Measurements from ENCODE around the gene XYLT2. TPM values are rescaled to one million over a fixed set of nuclear protein-coding genes. Genes with fewer than 3 reads are reported as not detected.
A peak's percentile ranks its signal among the peaks of the same experiment; 100 is the strongest.

Gene XYLT2
- total and polyA plus RNA-seq, 10 of the 15 experiments (the other 5 are each of a cell fraction or from before 2014, with no cell fraction given): 0.82 to 20.6 (median 13.0) TPM

DNA sequence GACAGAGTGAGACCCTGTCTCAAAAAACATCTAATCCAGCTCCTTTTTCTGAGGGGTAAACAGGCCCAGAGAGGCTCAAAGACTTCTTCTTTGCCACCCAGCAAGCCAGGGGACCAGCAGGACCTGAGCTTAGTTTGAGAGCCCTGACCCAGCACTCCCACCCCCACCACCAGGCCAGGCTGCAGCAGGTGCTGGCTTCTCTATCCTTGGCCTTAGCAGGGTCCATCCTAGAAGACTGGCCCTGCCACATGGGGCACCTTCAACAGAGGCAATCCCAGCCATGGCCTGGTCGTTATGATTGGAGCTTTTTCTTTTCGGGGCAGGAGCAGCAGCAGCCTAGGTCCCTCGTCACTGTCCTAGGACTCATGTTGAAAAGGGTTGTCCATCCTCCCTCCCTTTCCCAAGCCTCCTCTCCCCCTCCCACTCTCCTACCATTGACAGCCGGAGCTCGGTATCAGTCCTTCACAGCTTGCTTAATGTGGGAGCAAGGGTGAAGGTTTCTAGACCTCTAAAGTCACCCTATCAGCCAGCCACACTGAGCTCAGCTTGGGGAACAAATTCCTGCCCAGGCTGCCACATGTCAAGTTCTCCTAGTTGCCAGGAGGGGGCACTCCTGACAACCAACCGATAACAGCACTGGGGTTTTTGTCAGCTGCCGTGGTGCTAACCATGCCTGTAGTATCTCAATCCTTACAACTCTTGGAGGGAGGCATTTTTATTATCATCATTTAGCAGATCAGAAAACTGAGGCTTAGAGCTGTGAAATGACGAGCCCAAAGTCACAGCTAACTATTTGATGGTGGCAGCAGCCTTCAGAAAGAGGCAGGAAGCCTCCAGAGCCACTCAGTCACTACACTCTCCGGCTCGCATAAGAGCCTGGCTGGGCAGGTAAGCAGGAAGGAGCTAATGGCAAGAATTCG lies 15.9 kb downstream of the XYLT2 start (continued):
- TF ChIP-seq, protein P1, sequence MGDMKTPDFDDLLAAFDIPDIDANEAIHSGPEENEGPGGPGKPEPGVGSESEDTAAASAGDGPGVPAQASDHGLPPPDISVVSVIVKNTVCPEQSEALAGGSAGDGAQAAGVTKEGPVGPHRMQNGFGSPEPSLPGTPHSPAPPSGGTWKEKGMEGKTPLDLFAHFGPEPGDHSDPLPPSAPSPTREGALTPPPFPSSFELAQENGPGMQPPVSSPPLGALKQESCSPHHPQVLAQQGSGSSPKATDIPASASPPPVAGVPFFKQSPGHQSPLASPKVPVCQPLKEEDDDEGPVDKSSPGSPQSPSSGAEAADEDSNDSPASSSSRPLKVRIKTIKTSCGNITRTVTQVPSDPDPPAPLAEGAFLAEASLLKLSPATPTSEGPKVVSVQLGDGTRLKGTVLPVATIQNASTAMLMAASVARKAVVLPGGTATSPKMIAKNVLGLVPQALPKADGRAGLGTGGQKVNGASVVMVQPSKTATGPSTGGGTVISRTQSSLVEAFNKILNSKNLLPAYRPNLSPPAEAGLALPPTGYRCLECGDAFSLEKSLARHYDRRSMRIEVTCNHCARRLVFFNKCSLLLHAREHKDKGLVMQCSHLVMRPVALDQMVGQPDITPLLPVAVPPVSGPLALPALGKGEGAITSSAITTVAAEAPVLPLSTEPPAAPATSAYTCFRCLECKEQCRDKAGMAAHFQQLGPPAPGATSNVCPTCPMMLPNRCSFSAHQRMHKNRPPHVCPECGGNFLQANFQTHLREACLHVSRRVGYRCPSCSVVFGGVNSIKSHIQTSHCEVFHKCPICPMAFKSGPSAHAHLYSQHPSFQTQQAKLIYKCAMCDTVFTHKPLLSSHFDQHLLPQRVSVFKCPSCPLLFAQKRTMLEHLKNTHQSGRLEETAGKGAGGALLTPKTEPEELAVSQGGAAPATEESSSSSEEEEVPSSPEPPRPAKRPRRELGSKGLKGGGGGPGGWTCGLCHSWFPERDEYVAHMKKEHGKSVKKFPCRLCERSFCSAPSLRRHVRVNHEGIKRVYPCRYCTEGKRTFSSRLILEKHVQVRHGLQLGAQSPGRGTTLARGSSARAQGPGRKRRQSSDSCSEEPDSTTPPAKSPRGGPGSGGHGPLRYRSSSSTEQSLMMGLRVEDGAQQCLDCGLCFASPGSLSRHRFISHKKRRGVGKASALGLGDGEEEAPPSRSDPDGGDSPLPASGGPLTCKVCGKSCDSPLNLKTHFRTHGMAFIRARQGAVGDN (IDR thresholded peaks at IDR 0.05): no peak
- TF ChIP-seq SUZ12 (IDR thresholded peaks at IDR 0.05; ENCODE audit: unreplicated experiment) (no peak), HCFC1 (IDR thresholded peaks at IDR 0.05; ENCODE audit: low read length) (no peak), NR2C2 (IDR thresholded peaks at IDR 0.05; ENCODE audit: borderline replicate concordance, control insufficient read depth, insufficient read length, low read depth) (no peak), POLR2A (IDR thresholded peaks at IDR 0.05; ENCODE audit: low read depth, low read length) (0 out of 2 replicates have a peak, but pooled peaks have one; percentile 28), RELA (IDR thresholded peaks at IDR 0.05; ENCODE audit: borderline replicate concordance, partially characterized antibody) (no peak), EGR1 (IDR thresholded peaks at IDR 0.05; ENCODE audit: borderline replicate concordance in 1 of 2, low read depth in 2 of 2, low read length in 2 of 2) (no peak), MYC (IDR thresholded peaks at IDR 0.05; ENCODE audit: insufficient read depth, insufficient read length, insufficient replicate concordance, low read length, severe bottlenecking) (no peak), MTA2 (IDR thresholded peaks at IDR 0.05; ENCODE audit: low read depth) (no peak), SMAD1 (IDR thresholded peaks at IDR 0.05; ENCODE audit: low read depth, partially characterized antibody) (no peak), STAT3 (IDR thresholded peaks at IDR 0.05; ENCODE audit: low read depth, low read length) (no peak), SMC3 (IDR thresholded peaks at IDR 0.05; ENCODE audit: borderline replicate concordance, low read length) (peak; percentile 75), IKZF1 (conservative IDR thresholded peaks at IDR 0.05) (no peak), HDGF (IDR thresholded peaks at IDR 0.05) (0 out of 2 replicates have a peak, but pooled peaks have one; percentile 40), CEBPB (IDR thresholded peaks at IDR 0.05; ENCODE audit: borderline replicate concordance in 1 of 2, low read depth in 2 of 2, low read length in 2 of 2) (no peak), STAT1 (conservative IDR thresholded peaks at IDR 0.05) (0 out of 2 replicates have a peak, but pooled peaks have one; percentile 33)
- TF ChIP-seq, protein P2, sequence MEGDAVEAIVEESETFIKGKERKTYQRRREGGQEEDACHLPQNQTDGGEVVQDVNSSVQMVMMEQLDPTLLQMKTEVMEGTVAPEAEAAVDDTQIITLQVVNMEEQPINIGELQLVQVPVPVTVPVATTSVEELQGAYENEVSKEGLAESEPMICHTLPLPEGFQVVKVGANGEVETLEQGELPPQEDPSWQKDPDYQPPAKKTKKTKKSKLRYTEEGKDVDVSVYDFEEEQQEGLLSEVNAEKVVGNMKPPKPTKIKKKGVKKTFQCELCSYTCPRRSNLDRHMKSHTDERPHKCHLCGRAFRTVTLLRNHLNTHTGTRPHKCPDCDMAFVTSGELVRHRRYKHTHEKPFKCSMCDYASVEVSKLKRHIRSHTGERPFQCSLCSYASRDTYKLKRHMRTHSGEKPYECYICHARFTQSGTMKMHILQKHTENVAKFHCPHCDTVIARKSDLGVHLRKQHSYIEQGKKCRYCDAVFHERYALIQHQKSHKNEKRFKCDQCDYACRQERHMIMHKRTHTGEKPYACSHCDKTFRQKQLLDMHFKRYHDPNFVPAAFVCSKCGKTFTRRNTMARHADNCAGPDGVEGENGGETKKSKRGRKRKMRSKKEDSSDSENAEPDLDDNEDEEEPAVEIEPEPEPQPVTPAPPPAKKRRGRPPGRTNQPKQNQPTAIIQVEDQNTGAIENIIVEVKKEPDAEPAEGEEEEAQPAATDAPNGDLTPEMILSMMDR (IDR thresholded peaks at IDR 0.05 in 2 of 3, conservative IDR thresholded peaks at IDR 0.05 in 1 of 3; ENCODE audit: control insufficient read depth in 2 of 3, extremely low read depth in 1 of 3, insufficient read depth in 1 of 3, low read depth in 3 of 3, low read length in 3 of 3): peak; percentile 79 to 83 (median 80)
- TF ChIP-seq, protein P3, sequence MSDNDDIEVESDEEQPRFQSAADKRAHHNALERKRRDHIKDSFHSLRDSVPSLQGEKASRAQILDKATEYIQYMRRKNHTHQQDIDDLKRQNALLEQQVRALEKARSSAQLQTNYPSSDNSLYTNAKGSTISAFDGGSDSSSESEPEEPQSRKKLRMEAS (IDR thresholded peaks at IDR 0.05; ENCODE audit: low read depth, low read length): no peak

Measured in GM12878 (cell line).